ENCODE results near the gene B4GALT1. TPM values are rescaled to one million over a fixed set of nuclear protein-coding genes. Genes with fewer than 3 reads are reported as not detected.

The B4GALT1 gene
- total RNA-seq, 1 donor from 2014 or later: 37.1 TPM

DNA sequence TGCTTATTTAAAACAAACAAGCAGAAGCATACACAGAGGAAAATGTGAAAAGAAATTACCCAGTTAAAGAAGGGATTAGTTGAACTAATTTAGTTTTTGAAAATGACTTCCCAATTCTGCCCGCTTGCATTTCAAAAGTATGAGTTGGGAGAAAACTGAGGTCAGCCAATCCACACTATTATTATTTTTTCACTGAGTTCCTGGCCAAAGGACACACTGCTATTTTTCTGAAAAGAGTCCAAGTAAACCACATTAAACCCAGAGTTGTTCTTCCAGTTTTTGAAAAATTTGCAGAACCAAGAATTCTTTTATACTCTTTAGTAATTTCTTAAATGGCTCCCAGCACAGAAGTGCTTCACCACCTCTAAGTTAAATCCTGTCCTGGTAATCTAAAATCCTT lies 98.1 kb downstream of the B4GALT1 start:
- no peak for DNase-seq
- intact Hi-C loops (cut with micrococcal nuclease): no loop called here
- TF ChIP-seq, protein P1, sequence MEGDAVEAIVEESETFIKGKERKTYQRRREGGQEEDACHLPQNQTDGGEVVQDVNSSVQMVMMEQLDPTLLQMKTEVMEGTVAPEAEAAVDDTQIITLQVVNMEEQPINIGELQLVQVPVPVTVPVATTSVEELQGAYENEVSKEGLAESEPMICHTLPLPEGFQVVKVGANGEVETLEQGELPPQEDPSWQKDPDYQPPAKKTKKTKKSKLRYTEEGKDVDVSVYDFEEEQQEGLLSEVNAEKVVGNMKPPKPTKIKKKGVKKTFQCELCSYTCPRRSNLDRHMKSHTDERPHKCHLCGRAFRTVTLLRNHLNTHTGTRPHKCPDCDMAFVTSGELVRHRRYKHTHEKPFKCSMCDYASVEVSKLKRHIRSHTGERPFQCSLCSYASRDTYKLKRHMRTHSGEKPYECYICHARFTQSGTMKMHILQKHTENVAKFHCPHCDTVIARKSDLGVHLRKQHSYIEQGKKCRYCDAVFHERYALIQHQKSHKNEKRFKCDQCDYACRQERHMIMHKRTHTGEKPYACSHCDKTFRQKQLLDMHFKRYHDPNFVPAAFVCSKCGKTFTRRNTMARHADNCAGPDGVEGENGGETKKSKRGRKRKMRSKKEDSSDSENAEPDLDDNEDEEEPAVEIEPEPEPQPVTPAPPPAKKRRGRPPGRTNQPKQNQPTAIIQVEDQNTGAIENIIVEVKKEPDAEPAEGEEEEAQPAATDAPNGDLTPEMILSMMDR (IDR thresholded peaks at IDR 0.05; ENCODE audit: borderline replicate concordance): no peak
- Histone ChIP-seq H3K9me3 (replicated peaks) (no peaks in the 10 kb centered on the region), H3K27ac (replicated peaks) (no peak overlapping the region), H3K4me1 (peaks cover 19% of the 10 kb centered on the region), H3K4me3 (no peak overlapping the region), H3K36me3 (peaks cover 96% of the 10 kb centered on the region), H3K27me3 (ENCODE audit: low read depth) (no peaks in the 10 kb centered on the region)

- peaks cover 98% of the 10 kb centered on the region for H3K36me3 ChIP-seq
- peaks cover 10% of the 10 kb centered on the region for H3K4me1 ChIP-seq
- H3K27me3 ChIP-seq (ENCODE audit: low read depth): no peaks in the 10 kb centered on the region
- no peaks in the 10 kb centered on the region for H3K9me3 ChIP-seq (replicated peaks)
- DNase-seq: no peak
- TF ChIP-seq, protein P1 (IDR thresholded peaks at IDR 0.05; ENCODE audit: borderline replicate concordance): no peak
- no peak overlapping the region for H3K4me3 ChIP-seq
- intact Hi-C loops (cut with micrococcal nuclease): no loop called here
- H3K27ac ChIP-seq (replicated peaks): no peak overlapping the region
Observed at GRCh38 chr9:33065157-33066076, 101.7 kb downstream of the B4GALT1 start.

Other genes starting within 250 kb of the B4GALT1 start
- gene APTX, start 165.7 kb downstream of the B4GALT1 start, total RNA-seq: 13.6 TPM
- gene DNAJA1, start 142.1 kb downstream of the B4GALT1 start, total RNA-seq: 88.0 TPM
- gene SMU1, start 90.7 kb downstream of the B4GALT1 start, total RNA-seq: 14.9 TPM
- gene SPINK4, start 72.8 kb upstream of the B4GALT1 start, total RNA-seq: not detected
- gene BAG1, start 97.4 kb upstream of the B4GALT1 start, total RNA-seq: 138 TPM
- 56.9 TPM for gene CHMP5, start 97.7 kb upstream of the B4GALT1 start, total RNA-seq
- gene NFX1, start 123.2 kb upstream of the B4GALT1 start, total RNA-seq: 31.4 TPM
- gene AQP7, start 235.2 kb upstream of the B4GALT1 start, total RNA-seq: 150 TPM

Data from left ventricle myocardium inferior (tissue), 1 donor.